Activated CD8-positive, alpha-beta memory T cell treated with anti-CD3 and anti-CD28 coated beads, Interleukin-2, amount 50 U/mL, for 24 hours (primary cell): Measurements from ENCODE around the gene HSPA1L.
"Not testable (repeated sequence)": the region's sequence is repeated elsewhere in the genome, so short reads cannot be mapped to it uniquely, and the experiment has no call there.

Experiments used
- DNase-seq: peaks from one replicate; pipeline ENCODE4 v3.0.0-alpha.2; 2020; ENCODE audit errors: extremely low read depth

The HSPA1L gene

GRCh38 chr6:31815025-31815838 lies at the start of gene HSPA1L, which contains the start of gene HSPA1A:
TSS of gene HSPA1L (minus strand) at chr6:31815283. CDS start at chr6:31811972, 3,311 bp downstream.
TSS of gene HSPA1A (plus strand) at chr6:31815543. CDS start at chr6:31815757, 214 bp downstream.
- DNase-seq, result no peak

GRCh38 chr6:31864818-31865204 lies 49.7 kb upstream of the HSPA1L start:
- no peak for DNase-seq

- not testable (repeated sequence) for DNase-seq
These were observed 49.1 kb upstream of the HSPA1L start for GRCh38 chr6:31864123-31864562.

GRCh38 chr6:31862344-31863235 lies 47.5 kb upstream of the HSPA1L start, which contains the start of gene NEU1:
TSS of gene NEU1 (minus strand) at chr6:31862821. CDS start at chr6:31862776, 45 bp downstream.
- DNase-seq, result peak; percentile 99

GRCh38 chr6:31861919-31862343 lies 46.8 kb upstream of the HSPA1L start:
- DNase-seq, result no peak

- no peak for DNase-seq
These were observed 46.1 kb upstream of the HSPA1L start for GRCh38 chr6:31861150-31861549.

- no peak for DNase-seq
These were observed 45.3 kb upstream of the HSPA1L start for GRCh38 chr6:31860349-31860748.

GRCh38 chr6:31859923-31860322 lies 44.8 kb upstream of the HSPA1L start:
- DNase-seq, result no peak

GRCh38 chr6:31858707-31859106 lies 43.6 kb upstream of the HSPA1L start:
- no peak for DNase-seq

- not testable (repeated sequence) for DNase-seq
These were observed 42.7 kb upstream of the HSPA1L start for GRCh38 chr6:31857774-31858173.

- DNase-seq, result not testable (repeated sequence)
These were observed 37.1 kb upstream of the HSPA1L start for GRCh38 chr6:31851980-31852718.

- no peak for DNase-seq
These were observed 36.4 kb upstream of the HSPA1L start for GRCh38 chr6:31851485-31851832.

GRCh38 chr6:31850765-31851484 lies 35.8 kb upstream of the HSPA1L start:
- DNase-seq, result no peak

GRCh38 chr6:31847276-31847978 lies 32.3 kb upstream of the HSPA1L start:
- no peak for DNase-seq

- no peak for DNase-seq
These were observed 29.4 kb upstream of the HSPA1L start for GRCh38 chr6:31844507-31844906.

GRCh38 chr6:31842053-31842452 lies 27.0 kb upstream of the HSPA1L start:
- no peak for DNase-seq

- not testable (repeated sequence) for DNase-seq
These were observed 24.7 kb upstream of the HSPA1L start for GRCh38 chr6:31839779-31840126.

- DNase-seq, result no peak
These were observed 23.9 kb upstream of the HSPA1L start for GRCh38 chr6:31838968-31839367.

- DNase-seq, result not testable (repeated sequence)
These were observed 23.1 kb upstream of the HSPA1L start for GRCh38 chr6:31838114-31838553.

GRCh38 chr6:31837369-31838113 lies 22.5 kb upstream of the HSPA1L start:
- no peak for DNase-seq
